ENCODE data around the gene ACP1.

DNA sequence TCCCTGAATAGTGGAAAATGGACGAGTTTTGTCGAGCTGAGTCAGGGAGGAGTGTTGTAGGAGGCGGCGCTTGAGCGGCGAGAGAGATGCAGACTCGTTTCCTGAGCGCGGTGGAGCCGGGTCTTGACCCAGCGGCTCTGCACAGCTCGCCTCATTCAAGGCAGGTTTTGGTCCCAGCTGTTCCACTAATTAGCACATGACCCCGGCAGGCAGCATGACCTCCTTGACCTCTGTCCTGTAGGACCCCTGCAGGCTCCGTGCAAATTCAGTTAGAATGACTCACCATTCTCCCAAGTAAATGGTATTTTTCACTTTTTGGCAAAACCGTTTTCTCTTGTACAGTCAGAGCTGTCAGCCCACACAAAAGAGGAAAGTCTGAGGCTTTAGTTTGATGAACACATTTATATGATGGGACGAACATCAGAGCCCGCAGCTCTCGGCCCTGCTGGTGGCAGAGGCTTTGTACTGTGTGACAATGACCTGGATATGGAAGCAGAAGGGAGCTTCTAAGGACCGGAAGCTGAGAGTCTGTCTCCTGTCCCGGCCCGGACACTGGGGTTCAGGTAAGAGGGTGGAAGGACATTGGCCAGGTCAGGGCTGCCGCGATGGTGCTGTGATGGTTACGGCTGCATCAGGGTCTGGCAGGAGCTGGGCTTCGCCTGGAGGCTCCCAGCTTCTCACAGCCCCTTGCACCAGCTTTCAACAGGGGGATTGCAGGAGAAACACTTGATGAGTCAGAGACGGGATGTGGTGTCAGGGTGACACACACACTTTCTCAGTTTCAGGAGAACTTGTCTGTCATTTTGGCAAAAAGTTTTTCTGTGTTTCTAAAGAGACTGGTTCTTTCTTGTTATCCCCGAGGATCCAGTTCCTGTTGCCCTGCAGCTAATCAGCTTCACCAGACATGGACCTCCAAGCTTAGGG is 53.0 kb downstream of the ACP1 start:
- TF ChIP-seq POLR2A (IDR thresholded peaks at IDR 0.05): no peak
- TF ChIP-seq, protein P1, sequence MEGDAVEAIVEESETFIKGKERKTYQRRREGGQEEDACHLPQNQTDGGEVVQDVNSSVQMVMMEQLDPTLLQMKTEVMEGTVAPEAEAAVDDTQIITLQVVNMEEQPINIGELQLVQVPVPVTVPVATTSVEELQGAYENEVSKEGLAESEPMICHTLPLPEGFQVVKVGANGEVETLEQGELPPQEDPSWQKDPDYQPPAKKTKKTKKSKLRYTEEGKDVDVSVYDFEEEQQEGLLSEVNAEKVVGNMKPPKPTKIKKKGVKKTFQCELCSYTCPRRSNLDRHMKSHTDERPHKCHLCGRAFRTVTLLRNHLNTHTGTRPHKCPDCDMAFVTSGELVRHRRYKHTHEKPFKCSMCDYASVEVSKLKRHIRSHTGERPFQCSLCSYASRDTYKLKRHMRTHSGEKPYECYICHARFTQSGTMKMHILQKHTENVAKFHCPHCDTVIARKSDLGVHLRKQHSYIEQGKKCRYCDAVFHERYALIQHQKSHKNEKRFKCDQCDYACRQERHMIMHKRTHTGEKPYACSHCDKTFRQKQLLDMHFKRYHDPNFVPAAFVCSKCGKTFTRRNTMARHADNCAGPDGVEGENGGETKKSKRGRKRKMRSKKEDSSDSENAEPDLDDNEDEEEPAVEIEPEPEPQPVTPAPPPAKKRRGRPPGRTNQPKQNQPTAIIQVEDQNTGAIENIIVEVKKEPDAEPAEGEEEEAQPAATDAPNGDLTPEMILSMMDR (IDR thresholded peaks at IDR 0.05): no peak
- TF ChIP-seq POLR2AphosphoS5 (IDR thresholded peaks at IDR 0.05; ENCODE audit: insufficient read depth in 1 of 2, low read depth in 1 of 2): no peak
